HG03045 (cell line): ENCODE results near the gene ZNF20.

Experiments
- ATAC-seq: cut with Tn5 transposase; IDR thresholded peaks from one replicate; pipeline ENCODE4 v1.9.1; 2021; ENCODE audit warnings: mild to moderate bottlenecking, moderate library complexity; ENCODE audit not compliant: unreplicated experiment

The ZNF20 gene

GRCh38 chr19:12139885-12140544 lies at the start of gene ZNF20:
Gene ZNF20 (minus strand): TSS chr19:12140350. CDS start chr19:12140182, 168 bp downstream.
- peak; percentile 82 for ATAC-seq

GRCh38 chr19:12187625-12188024 lies 47.5 kb upstream of the ZNF20 start:
- no peak for ATAC-seq

GRCh38 chr19:12180377-12180776 lies 40.2 kb upstream of the ZNF20 start:
- ATAC-seq: no peak

GRCh38 chr19:12166626-12167025 lies 26.5 kb upstream of the ZNF20 start:
- ATAC-seq: no peak

- no peak for ATAC-seq
Measured at GRCh38 chr19:12163826-12164225, 23.7 kb upstream of the ZNF20 start.

- peak; percentile 95 for ATAC-seq
Measured at GRCh38 chr19:12162882-12163806, 23.0 kb upstream of the ZNF20 start, which contains the start of gene ZNF136. Gene ZNF136 (plus strand): TSS chr19:12163096. CDS start chr19:12163204, 108 bp downstream.

- ATAC-seq: no peak
Measured at GRCh38 chr19:12162513-12162881, 22.3 kb upstream of the ZNF20 start.

- ATAC-seq: no peak
Measured at GRCh38 chr19:12159773-12160414, 19.7 kb upstream of the ZNF20 start.

- peak; percentile 83 for ATAC-seq
Measured at GRCh38 chr19:12156223-12157058, 16.3 kb upstream of the ZNF20 start, which contains the start of gene ZNF625. Gene ZNF625 (minus strand): TSS chr19:12156734. CDS start chr19:12156558, 176 bp downstream.

- ATAC-seq: no peak
Measured at GRCh38 chr19:12155324-12155860, 15.2 kb upstream of the ZNF20 start.

GRCh38 chr19:12145348-12145747 lies 5.2 kb upstream of the ZNF20 start:
- no peak for ATAC-seq

GRCh38 chr19:12141405-12141736 lies 1.2 kb upstream of the ZNF20 start:
- no peak for ATAC-seq

GRCh38 chr19:12140545-12141404 lies 625 bp upstream of the ZNF20 start:
- ATAC-seq: peak; percentile 8

GRCh38 chr19:12139269-12139668 lies 881 bp downstream of the ZNF20 start:
- ATAC-seq: no peak

- ATAC-seq: no peak
Measured at GRCh38 chr19:12137221-12137940, 2.8 kb downstream of the ZNF20 start.

- ATAC-seq: no peak
Measured at GRCh38 chr19:12133069-12133468, 7.1 kb downstream of the ZNF20 start.

GRCh38 chr19:12126707-12127106 lies 13.4 kb downstream of the ZNF20 start:
- ATAC-seq: no peak

- no peak for ATAC-seq
Measured at GRCh38 chr19:12117201-12117970, 22.8 kb downstream of the ZNF20 start.
